Chondrocyte (in vitro differentiated cells): ENCODE measurements around the gene NAA38. TPM values are rescaled to one million over a fixed set of nuclear protein-coding genes. Genes with fewer than 3 reads are reported as not detected.

ENCODE experiments used
- DNase-seq: peaks from one replicate; pipeline ENCODE4 v3.0.0; 2021; ENCODE audit warnings: mixed read lengths, low spot score
- H3K27ac Mint-ChIP-seq: one replicate; pipeline ENCODE4 v1.8.0; 2021; ENCODE audit warnings: mild to moderate bottlenecking, moderate library complexity, mixed read lengths; ENCODE audit not compliant: unreplicated experiment
- H3K27me3 Mint-ChIP-seq: 2 replicates; pipeline ENCODE4 v1.8.0; 2021; ENCODE audit warnings: low read depth, mixed read lengths
- H3K36me3 Mint-ChIP-seq: 2 replicates; pipeline ENCODE4 v1.8.0; 2021; ENCODE audit warnings: low read depth, mixed read lengths
- H3K4me1 Mint-ChIP-seq: 2 replicates; pipeline ENCODE4 v1.8.0; 2021; ENCODE audit warnings: low read depth, mild to moderate bottlenecking, mixed read lengths
- H3K4me3 Mint-ChIP-seq: one replicate; pipeline ENCODE4 v1.8.0; 2021; ENCODE audit warnings: mild to moderate bottlenecking, moderate library complexity, mixed read lengths; ENCODE audit not compliant: unreplicated experiment
- H3K9me3 Mint-ChIP-seq: 2 replicates; pipeline ENCODE4 v1.8.0; 2021; ENCODE audit warnings: low read depth, mixed read lengths
- CTCF ChIP-seq: fragments of 200-600 bp; sonication (generic); IDR thresholded peaks from 2 replicates; pipeline ENCODE4 v1.5.0; 2021; ENCODE audit warnings: antibody characterized with exemption, mild to moderate bottlenecking, moderate library complexity
- total RNA-seq: library from RNA; stranded (reverse); gene quantifications from 3 replicates; pipeline ENCODE4 v1.2.1, GENCODE V29; 2021

NAA38 gene
- total RNA-seq, 1 donor from 2014 or later: 52.9 TPM

- peak overlapping the region; percentile 98 for H3K4me3 Mint-ChIP-seq
- no peaks in the 10 kb centered on the region for H3K27me3 Mint-ChIP-seq
- H3K4me1 Mint-ChIP-seq: peaks cover 60% of the 10 kb centered on the region
- no peak for DNase-seq
- peaks cover 1% of the 10 kb centered on the region for H3K36me3 Mint-ChIP-seq
- no peak for TF ChIP-seq CTCF
- H3K27ac Mint-ChIP-seq: peak overlapping the region; percentile 99
- no peaks in the 10 kb centered on the region for H3K9me3 Mint-ChIP-seq
Observed at GRCh38 chr17:7840875-7841274, 16.5 kb downstream of the NAA38 start.

GRCh38 chr17:7840441-7840840, 16.9 kb downstream of the NAA38 start:
- H3K4me1 Mint-ChIP-seq: peaks cover 60% of the 10 kb centered on the region
- H3K4me3 Mint-ChIP-seq: peak overlapping the region; percentile 98

GRCh38 chr17:7839876-7840261, 17.5 kb downstream of the NAA38 start:
- Mint-ChIP-seq H3K4me1 (peaks cover 60% of the 10 kb centered on the region), H3K27ac (peak overlapping the region; percentile 99), H3K27me3 (no peaks in the 10 kb centered on the region), H3K9me3 (no peaks in the 10 kb centered on the region), H3K36me3 (peaks cover 1% of the 10 kb centered on the region), H3K4me3 (no peak overlapping the region)
- DNase-seq: no peak
- no peak for TF ChIP-seq CTCF

More at GRCh38 chr17:7840441-7840840, 16.9 kb downstream of the NAA38 start:
- Mint-ChIP-seq H3K9me3 (no peaks in the 10 kb centered on the region), H3K27ac (peak overlapping the region; percentile 99), H3K36me3 (peaks cover 1% of the 10 kb centered on the region), H3K27me3 (no peaks in the 10 kb centered on the region)
- no peak for TF ChIP-seq CTCF
- no peak for DNase-seq

- peak overlapping the region; percentile 93 for H3K4me3 Mint-ChIP-seq
- no peak for TF ChIP-seq CTCF
- no peaks in the 10 kb centered on the region for H3K9me3 Mint-ChIP-seq
- peaks cover 1% of the 10 kb centered on the region for H3K36me3 Mint-ChIP-seq
- H3K4me1 Mint-ChIP-seq: peaks cover 64% of the 10 kb centered on the region
- no peaks in the 10 kb centered on the region for H3K27me3 Mint-ChIP-seq
- DNase-seq: peak; percentile 68
- H3K27ac Mint-ChIP-seq: peak overlapping the region; percentile 99
Observed at GRCh38 chr17:7839190-7839875, 18.0 kb downstream of the NAA38 start.

GRCh38 chr17:7838090-7839075, 19.0 kb downstream of the NAA38 start:
- no peaks in the 10 kb centered on the region for H3K27me3 Mint-ChIP-seq
- peaks cover 1% of the 10 kb centered on the region for H3K36me3 Mint-ChIP-seq
- H3K9me3 Mint-ChIP-seq: no peaks in the 10 kb centered on the region
- H3K4me1 Mint-ChIP-seq: peaks cover 68% of the 10 kb centered on the region
- no peak for DNase-seq
- TF ChIP-seq CTCF: no peak
- peak overlapping the region; percentile 99 for H3K27ac Mint-ChIP-seq
- H3K4me3 Mint-ChIP-seq: peak overlapping the region; percentile 93
